HG03378 (cell line): ENCODE results near the gene DOP1A.
A peak's percentile ranks its signal among the peaks of the same experiment; 100 is the strongest.

Experiments used
- ATAC-seq: cut with Tn5 transposase; IDR thresholded peaks from one replicate; pipeline ENCODE4 v1.9.1; 2021; ENCODE audit warnings: mild to moderate bottlenecking, moderate library complexity; ENCODE audit not compliant: unreplicated experiment

DOP1A gene

GRCh38 chr6:83198486-83199172 is 131.2 kb downstream of the DOP1A start:
- ATAC-seq: no peak

- peak; percentile 69 for ATAC-seq
Observed at GRCh38 chr6:83199173-83199862, 131.8 kb downstream of the DOP1A start.

GRCh38 chr6:83199863-83200225 is 132.4 kb downstream of the DOP1A start:
- ATAC-seq: no peak

GRCh38 chr6:83202031-83202430 is 134.6 kb downstream of the DOP1A start:
- no peak for ATAC-seq

- peak; percentile 100 for ATAC-seq
Observed at GRCh38 chr6:83215131-83216047, 147.9 kb downstream of the DOP1A start.

GRCh38 chr6:83216806-83217205 is 149.3 kb downstream of the DOP1A start:
- no peak for ATAC-seq
